ENCODE results near the gene EXOC4. TPM values are rescaled to one million over a fixed set of nuclear protein-coding genes. Genes with fewer than 3 reads are reported as not detected.
A peak's percentile ranks its signal among the peaks of the same experiment; 100 is the strongest.

The EXOC4 gene
- total RNA-seq, 2 donors from 2014 or later: 106 to 115 TPM

DNA sequence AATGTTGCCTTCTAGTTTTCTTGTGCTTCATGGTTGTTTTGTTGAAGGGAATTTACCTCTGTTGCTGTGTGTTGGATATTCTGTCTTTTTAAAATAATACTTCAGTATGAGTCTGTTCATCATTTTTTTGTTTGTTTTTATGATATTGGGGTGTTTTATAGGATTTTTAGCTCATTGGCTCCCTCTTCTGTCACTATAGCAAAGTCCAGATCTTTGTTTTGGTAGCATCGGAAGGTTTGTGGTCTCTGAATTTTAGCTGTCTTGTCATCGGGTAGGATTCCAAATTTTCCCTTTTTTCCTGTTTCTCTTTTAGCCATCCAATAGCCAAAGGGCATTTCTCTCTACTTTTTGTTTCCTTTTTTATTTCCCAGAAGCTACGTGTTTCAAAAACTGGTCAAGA, 91.4 kb downstream of the EXOC4 start:
- 71 to 81% methylated on average over 2 to 3 of the region's 3 CpGs for WGBS, 2 experiments (ENCODE audit: insufficient coverage in 1 of 2, insufficient read length in 1 of 2)
- Histone ChIP-seq H3K9me3 (ENCODE audit: control insufficient read depth, low read length) (peaks cover 21% of the 10 kb centered on the region), H3K4me3 (ENCODE audit: low read length) (no peak overlapping the region), H3K4me1 (ENCODE audit: control insufficient read depth, insufficient read depth, low read length) (peaks cover 10% of the 10 kb centered on the region), H3K36me3 (ENCODE audit: control insufficient read depth, insufficient read depth, low read length) (no peaks in the 10 kb centered on the region), H3K9ac (ENCODE audit: extremely low read depth, low read length, poor library complexity, severe bottlenecking) (no peak overlapping the region), H3K27ac (ENCODE audit: low read depth, low read length) (no peak overlapping the region), H3K27me3 (ENCODE audit: control insufficient read depth, insufficient read depth, low read length, poor library complexity, severe bottlenecking) (no peaks in the 10 kb centered on the region)
- Mint-ChIP-seq H3K27ac (no peak overlapping the region), H3K36me3 (ENCODE audit: low read depth) (peaks cover 24% of the 10 kb centered on the region), H3K4me3 (no peak overlapping the region), H3K9me3 (peaks cover 26% of the 10 kb centered on the region), H3K4me1 (peaks cover 48% of the 10 kb centered on the region), H3K27me3 (ENCODE audit: insufficient read depth) (no peaks in the 10 kb centered on the region)
- DNase-seq: no peak
- TF ChIP-seq CTCF (conservative IDR thresholded peaks at IDR 0.05): peak; percentile 77

DNA sequence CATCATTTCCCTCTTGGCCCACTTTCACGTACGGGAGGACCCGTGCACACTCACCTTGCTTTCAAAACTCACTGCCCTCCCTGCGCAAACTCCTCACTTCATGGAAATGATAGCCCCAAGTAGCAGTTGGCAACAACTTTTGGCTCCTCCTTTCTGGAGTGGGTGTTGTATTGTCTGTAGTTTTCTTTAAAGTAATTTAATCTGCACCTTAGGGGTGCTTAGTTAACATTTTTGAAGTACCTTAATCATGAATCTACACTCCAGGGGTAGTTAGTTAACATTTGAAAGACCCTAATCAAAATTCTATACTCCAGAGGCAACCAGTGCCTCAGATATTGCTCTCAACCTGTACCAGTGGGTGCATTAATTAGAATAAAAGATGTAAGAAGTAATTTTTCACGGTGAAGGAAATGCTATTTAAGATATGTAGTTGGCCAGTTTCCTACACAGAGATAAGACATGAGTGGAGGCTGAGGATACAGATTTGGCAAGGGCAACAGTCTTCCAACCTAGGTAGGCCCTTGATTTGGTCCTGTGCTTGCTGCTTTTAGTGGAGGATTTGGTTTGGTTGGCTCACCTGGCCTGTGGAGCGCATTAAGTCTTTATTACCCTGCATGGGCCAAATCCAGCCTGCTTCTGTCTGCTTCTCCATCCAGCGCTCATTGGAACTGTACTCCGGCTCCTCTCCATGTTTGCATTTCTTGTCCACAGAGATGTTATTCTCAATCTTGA, 93.0 kb downstream of the EXOC4 start:
- Histone ChIP-seq H3K4me1 (ENCODE audit: control insufficient read depth, insufficient read depth, low read length) (peaks cover 10% of the 10 kb centered on the region), H3K9ac (ENCODE audit: extremely low read depth, low read length, poor library complexity, severe bottlenecking) (no peak overlapping the region), H3K27me3 (ENCODE audit: control insufficient read depth, insufficient read depth, low read length, poor library complexity, severe bottlenecking) (no peaks in the 10 kb centered on the region), H3K27ac (ENCODE audit: low read depth, low read length) (no peak overlapping the region), H3K36me3 (ENCODE audit: control insufficient read depth, insufficient read depth, low read length) (no peaks in the 10 kb centered on the region), H3K4me3 (ENCODE audit: low read length) (no peak overlapping the region), H3K9me3 (ENCODE audit: control insufficient read depth, low read length) (peaks cover 6% of the 10 kb centered on the region)
- no peak for TF ChIP-seq CTCF (conservative IDR thresholded peaks at IDR 0.05)
- Mint-ChIP-seq H3K27ac (no peak overlapping the region), H3K9me3 (peaks cover 10% of the 10 kb centered on the region), H3K27me3 (ENCODE audit: insufficient read depth) (no peaks in the 10 kb centered on the region), H3K4me1 (peaks cover 48% of the 10 kb centered on the region), H3K4me3 (no peak overlapping the region), H3K36me3 (ENCODE audit: low read depth) (peaks cover 11% of the 10 kb centered on the region)
- DNase-seq: no peak
- WGBS, 2 experiments (ENCODE audit: insufficient coverage in 1 of 2, insufficient read length in 1 of 2): 55 to 60% methylated on average over 3 to 8 of the region's 8 CpGs

DNA sequence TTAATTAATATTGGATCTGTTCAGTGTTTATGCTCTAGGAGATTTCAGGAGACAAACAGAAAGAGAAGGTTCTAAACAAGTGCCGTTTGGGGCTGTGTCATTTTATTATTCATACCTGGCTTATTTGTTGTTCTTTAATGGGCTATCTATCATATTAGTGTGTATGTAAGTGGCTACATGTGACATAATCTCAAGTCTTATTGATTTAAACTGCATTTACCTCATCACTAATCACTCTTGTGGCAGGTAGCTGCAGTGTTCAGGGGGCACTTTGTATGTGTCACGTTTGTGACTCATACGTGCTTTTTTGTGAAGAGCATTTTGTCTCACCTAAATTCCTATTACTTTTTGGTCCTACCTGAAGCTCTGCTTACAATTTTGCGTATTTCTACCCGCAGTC, 95.4 kb downstream of the EXOC4 start:
- H3K27ac Mint-ChIP-seq: no peak overlapping the region
- Histone ChIP-seq H3K36me3 (ENCODE audit: control insufficient read depth, insufficient read depth, low read length) (no peaks in the 10 kb centered on the region), H3K27me3 (ENCODE audit: control insufficient read depth, insufficient read depth, low read length, poor library complexity, severe bottlenecking) (no peaks in the 10 kb centered on the region), H3K4me3 (ENCODE audit: low read length) (no peak overlapping the region), H3K9me3 (ENCODE audit: control insufficient read depth, low read length) (peaks cover 18% of the 10 kb centered on the region), H3K27ac (ENCODE audit: low read depth, low read length) (no peak overlapping the region), H3K4me1 (ENCODE audit: control insufficient read depth, insufficient read depth, low read length) (peaks cover 7% of the 10 kb centered on the region), H3K9ac (ENCODE audit: extremely low read depth, low read length, poor library complexity, severe bottlenecking) (no peak overlapping the region)
- peaks cover 18% of the 10 kb centered on the region for H3K9me3 Mint-ChIP-seq
- H3K4me3 Mint-ChIP-seq: no peak overlapping the region
- no peak for DNase-seq
- no peak for TF ChIP-seq CTCF (conservative IDR thresholded peaks at IDR 0.05)
- no peaks in the 10 kb centered on the region for H3K27me3 Mint-ChIP-seq (ENCODE audit: insufficient read depth)
- H3K36me3 Mint-ChIP-seq (ENCODE audit: low read depth): peaks cover 17% of the 10 kb centered on the region
- 97 to 100% methylated on average over 4 to 5 of the region's 5 CpGs for WGBS, 2 experiments (ENCODE audit: insufficient coverage in 1 of 2, insufficient read length in 1 of 2)
- peaks cover 26% of the 10 kb centered on the region for H3K4me1 Mint-ChIP-seq
